ENCODE results near the gene NCOA3.

The NCOA3 gene

DNA sequence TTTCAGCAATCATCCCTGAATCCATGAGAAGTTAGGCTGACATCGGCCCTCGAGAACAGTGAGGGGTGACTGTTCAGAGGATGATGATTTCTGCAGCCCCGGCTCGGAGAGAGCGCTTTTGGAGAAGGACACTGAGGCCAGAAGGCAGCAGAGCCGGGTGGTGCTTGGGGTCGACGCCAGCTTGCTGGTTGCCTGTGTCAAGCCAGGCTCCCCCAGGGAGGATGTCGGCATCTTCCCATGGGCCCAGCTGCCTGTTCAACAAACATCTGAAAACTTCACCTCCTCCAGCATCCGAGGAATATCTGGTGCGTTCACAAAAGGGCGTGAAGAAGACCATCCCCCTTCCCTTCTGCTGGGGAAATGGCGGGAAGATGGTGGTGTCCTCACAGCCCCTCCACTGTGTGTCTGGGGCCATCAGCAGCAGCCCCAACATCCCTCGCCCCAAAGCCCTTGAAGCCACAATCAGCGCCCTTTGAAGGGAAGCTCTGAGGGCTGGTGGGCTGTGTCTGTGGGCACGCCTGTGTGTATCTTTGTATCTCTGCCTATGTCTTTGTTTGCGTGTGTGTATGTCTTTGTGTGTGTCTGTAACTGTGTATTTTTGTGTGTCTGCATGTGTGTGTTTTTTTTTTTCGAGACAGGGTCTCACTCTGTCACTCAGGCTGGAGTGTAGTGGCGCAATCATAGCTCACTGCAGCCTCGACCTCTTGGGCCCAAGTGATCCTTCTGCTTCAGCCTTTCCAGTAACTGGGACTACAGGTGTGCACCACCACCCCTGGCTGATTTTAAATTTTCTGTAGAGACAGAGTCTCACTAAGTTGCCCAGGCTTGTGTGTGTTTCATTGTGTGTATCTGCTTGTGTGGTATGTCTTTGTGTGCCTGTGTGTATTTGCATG is 185.7 kb downstream of the NCOA3 start:
- no peak for DNase-seq

DNA sequence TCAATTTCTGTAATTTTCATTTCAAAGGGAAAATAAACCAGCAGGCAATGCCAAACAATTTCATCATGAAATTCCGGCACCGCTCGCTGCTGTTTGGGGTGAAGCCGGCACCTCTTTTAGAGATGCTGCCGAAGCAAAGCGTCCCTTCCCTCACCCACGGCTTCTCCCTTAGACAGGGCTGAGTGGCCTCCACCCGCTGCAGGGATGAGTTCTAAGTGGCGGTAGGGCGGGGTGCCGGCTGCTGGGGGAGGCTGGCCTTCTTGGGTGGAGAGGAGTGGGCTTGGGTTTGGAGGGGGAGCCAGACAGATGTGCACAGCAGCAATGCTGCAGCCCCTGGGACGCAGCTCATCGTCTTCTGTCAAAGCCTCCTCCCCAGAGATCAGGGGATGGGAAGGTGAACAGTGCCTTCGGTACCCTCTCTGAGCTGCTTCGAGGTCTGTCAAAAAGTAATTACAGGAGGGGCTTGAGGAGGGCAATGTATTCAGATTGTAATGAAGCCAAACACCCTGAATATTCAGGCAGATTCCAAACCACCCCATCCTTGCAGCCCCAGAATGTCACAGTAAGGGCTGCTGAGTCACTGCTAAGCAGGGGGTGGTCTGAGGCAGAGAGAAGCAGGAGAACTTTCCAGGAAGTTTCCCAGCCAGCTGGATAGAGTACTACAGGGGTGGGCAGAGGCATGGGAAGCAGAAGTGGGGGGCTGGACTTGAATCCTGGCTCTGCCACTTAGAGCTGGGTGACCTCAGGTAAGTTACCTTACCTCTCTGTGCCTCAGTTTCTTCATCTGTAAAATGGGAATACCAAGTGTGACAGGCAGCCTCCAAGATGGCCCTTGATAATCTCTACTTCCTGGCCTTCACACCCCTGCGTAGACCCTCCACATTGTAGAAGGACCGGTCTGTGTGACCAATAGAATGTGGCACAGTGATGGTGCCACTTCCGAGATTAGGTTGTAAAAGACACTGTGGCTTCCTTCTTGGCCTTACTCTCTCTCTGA is 187.0 kb downstream of the NCOA3 start:
- no peak for DNase-seq

DNA sequence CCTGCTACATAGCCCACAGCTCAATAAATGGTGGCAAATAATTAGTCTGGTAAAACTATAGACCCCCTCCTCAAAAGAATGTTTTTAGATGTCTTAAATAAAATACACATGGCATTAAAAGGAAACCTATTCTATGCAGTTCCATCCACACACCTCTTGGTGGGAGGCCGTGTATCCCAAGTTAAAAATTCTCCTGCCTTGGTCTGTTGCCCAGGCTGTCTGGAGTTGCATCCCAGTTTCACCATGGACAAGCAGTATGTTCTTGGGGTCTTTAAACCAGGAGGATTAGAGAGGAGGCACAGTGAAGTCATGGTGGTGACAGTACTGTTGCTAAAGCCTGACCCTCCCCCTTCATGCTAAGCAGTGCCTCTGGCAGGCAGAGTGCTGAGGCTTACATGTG is 188.0 kb downstream of the NCOA3 start:
- DNase-seq = no peak

DNA sequence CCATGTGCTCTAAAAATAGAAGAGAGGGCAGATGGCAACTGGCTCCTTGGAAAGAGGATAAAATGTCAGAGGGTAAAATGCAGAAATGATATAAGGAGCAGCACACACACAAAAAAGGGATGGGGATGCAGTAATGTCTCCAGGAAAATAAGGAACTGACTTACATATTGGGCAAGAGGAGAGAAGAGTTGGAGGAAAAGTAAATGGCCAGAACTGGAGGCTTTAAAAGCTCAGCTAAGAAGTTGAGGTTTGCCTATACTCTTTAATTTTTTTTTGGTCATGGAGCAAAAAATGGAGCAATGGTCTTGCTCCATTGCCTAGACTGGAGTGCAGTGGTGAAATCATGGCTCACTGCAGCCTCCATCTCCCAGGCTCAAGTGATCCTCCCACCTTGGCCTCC is 189.9 kb downstream of the NCOA3 start:
- DNase-seq = no peak

DNA sequence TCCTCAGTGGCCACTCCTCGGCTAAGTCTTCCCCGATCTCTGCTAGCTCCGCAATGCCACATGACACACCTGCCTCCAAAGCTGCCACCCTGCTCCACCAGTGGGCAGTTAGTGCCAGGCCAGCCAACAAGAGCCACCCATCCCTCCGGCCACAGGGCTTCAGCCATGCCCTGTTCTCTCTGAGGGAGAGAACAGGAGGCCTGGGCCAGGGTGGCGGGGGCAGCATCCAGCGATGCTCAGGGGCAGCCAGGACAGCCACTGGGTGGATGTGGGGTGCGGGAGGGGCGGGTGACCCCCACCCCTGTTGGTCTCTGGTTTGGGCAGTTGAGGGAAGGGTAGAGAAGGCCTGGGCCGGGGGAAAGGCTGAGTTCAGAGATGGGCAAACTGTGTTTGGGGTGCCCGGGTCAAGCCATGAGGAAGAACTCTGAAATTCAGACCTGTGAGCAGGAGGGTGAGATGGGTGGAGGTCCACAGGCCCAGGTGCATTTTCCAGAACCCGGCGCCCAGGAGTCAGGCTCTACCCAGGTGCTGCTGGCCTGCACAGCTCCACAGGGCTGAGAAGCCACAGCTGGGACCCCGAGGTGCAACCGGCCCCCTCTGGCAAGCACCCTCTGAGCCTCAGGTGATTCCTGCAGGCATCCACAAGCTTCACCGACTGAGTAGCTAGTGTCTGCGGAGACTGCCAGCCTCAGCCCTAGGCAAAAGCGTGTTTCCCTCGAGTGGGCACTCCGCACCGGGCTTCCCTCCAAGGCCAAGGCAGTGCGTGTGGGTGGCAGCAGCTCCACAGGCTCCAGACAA is 192.5 kb downstream of the NCOA3 start:
- no peak for DNase-seq

DNA sequence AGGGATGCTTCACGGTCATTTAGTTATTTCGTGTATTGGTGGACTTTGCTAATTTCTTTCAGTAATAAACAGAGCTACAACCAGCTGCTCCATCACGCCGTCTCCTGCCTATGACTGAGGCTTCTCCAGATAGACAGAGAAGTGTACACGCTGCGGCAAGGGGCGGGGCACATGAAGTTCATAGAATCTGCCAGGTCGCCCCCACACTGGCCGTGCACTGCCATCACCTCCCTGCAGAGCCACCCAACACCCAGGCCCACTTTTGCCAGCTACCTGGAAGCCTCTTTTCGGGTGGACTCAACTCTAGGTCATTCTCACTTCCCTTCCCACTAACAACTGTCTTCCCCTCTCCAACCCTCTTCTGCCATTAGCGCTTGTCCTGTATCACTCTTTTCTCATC is 195.2 kb downstream of the NCOA3 start:
- no peak for DNase-seq

DNA sequence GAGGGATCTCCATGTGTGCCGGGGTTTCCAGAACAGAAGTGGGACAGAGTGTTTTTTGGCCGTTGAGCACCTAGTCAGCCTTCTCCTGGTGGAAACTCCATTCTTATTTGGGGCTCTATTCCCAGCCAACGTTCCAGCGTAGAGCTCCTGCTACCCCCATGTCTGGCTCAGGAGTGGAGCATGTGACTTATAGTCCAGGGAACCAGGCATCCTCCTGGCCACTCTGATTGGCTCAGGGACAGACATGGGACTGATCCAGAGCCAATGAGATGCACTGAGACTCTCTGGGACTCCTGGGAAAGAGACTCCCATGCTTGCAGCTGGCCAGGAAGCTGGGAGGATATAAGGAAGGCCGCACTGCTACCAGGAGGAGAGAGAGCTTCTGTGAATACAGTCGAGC is 196.5 kb downstream of the NCOA3 start:
- no peak for DNase-seq

DNA sequence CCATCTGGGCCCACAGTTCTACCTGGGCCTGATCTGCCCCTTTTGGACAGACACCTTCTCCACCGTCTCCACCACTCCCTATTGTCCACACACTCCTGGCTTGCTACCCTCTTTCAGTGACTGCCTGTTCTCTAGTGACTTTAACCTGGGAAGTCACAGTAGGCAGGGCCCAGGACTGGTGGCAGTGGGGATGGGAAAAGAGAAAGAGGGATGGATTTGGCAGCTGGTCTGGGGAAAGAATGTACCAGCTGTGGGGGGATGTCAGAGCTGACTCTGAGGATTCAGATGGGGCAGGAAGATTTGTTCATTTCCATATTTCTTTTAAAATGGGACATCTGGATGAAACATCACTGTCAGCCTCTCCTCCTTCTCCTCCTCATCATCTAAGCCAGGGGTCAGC is 198.1 kb downstream of the NCOA3 start:
- no peak for DNase-seq

DNA sequence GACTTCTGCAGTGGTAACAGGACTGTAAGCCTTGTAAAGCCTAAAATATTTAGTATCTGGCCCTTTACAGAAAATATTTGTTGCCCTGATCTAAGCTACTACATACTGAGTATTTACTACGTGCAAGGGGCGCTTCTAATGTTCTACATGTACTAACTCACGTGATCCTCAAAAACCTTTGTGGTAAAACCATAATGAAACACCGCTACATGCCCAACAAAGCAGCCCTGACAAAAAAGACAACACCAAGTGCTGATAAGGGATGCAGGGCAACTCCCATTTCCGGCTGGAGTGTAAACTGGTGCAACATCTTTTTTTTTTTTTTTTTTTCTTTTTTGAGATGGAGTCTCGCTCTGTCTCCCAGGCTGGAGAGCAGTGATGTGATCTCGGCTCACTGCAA is 198.6 kb downstream of the NCOA3 start:
- DNase-seq = no peak

DNA sequence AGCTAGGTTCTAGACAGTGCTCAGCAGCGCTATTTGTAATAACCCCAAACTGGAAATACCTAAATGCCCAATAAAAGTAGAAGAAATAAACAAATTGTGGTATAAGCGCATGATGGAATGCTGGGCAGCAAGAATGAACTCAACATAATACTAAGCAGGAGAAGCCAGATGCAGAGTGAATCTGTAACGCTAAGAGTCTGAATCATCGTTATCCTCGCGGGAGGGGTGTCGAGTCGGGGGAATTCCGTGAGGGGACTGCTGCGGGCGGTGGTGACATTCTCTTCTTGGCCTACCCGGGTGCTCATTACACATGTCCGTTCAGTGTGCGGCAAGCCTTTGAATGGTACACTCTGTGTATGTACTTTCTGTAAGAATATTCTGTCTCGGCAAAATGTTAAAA is 199.9 kb downstream of the NCOA3 start:
- DNase-seq = no peak

DNA sequence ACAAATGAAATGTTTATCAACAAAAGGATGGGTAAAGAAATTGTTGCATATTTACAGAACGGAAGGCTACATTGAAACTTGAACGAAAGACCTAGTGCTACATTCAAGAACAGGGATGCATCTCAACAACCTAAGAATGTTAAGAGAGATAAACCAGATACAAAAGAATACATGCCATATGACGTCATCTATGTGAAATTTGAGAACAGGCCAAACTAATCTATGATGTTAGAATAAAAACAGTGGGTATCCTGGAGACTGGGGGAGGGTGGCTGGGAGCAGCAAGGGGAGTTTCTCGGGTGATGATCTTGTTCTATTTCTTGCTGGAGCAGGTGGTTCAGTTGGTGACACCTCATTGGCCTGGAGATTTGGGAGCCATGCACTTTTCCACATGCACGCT is 202.1 kb downstream of the NCOA3 start:
- DNase-seq = no peak

DNA sequence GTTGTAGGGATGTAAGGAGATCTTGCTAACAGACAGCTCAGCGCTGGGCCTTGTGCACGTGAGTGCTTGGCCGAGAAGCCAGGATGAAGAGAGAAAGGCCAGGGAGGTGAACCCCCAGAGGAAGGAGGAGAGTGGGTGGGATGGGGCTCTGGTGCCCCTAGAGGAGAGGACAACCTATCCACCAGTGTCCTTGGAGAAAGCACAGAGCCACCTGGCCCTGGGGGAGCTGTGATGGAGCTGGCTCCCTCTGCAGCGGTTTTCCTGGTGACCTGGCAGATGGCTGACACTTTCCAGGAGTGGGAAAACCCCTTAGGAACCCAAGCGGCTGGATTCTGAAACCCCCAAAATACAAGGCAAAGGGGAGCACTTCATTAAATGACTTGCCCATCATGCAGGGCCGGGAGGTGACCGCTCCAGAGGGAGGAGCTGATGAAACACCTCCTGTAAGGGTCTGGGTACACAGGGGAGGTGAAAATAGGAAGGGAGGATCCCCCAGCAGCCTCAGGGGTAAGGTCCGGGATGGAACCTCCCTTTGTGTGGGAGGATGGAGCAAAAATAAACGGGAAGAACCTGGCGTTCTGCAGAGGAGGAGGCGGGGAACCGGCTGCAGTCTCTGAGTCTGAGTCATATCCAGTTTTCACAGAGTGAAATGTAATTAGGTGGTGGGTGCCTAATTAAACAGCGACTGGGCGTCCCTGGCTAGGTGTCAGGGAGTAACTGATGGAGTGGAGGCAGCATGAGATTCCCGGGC is 203.2 kb downstream of the NCOA3 start:
- DNase-seq = no peak

DNA sequence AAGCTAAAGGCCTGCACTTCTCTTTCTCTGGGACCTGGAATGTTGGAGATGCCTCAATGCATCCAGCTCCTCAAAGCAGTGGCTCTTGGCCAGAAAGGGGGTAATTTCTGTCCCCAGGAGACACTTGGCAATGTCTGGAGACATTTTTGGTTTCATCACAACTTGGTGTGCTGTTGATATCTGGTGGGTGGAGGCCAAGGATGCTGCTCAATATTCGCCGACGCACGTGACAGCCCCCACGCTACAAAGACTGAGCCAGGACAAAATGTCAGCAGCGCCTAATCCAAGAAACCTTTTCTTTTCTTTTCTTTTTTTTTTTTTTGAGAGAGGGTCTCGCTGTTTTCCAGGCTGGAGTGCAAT is 203.8 kb downstream of the NCOA3 start:
- no peak for DNase-seq

DNA sequence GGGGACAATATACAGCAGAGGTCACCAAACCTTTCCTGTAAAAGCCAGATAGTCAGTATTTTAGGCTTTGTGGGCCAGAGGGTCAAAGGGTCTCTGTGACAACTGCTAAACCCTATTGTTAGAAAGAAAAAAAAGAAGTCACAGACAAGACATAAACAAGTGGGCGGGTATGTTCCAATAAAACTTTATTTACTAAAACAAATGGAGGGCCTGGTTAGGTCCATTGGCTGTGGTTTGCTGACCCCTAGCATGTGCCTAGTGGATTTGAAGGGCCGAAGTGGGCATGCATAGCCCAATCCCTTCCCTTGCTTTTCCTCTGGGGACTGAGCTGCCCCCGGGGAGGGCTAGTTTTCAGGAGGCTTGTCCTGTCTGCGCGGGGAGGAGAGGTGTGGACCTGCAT is 204.7 kb downstream of the NCOA3 start:
- no peak for DNase-seq
